Skin epidermis (tissue), 12 donors: Measurements from ENCODE around the gene PHKB.
A peak's percentile ranks its signal among the peaks of the same experiment; 100 is the strongest.
"Not testable (repeated sequence)": the region's sequence is repeated elsewhere in the genome, so short reads cannot be mapped to it uniquely, and the experiment has no call there.

Experiments used
- H3K27ac ChIP-seq, 21 experiments: fragments of 200-600 bp; sonication (generic) in 11 of 21; one replicate each; pipeline ENCODE4 v1.5.0; 2020; ENCODE audit warnings: mild to moderate bottlenecking in 3 of 21, inconsistent platforms in 2 of 21, moderate library complexity in 2 of 21
- H3K4me3 ChIP-seq, 7 experiments: fragments of 200-600 bp; sonication (generic) in 2 of 7; one replicate each; pipeline ENCODE4 v1.5.0; 2020; ENCODE audit warnings: inconsistent platforms in 2 of 7, mild to moderate bottlenecking in 2 of 7, moderate library complexity in 1 of 7

Gene PHKB

GRCh38 chr16:47468070-47468689 lies 7.0 kb downstream of the PHKB start:
- not testable (repeated sequence) for H3K27ac ChIP-seq, H3K4me3 ChIP-seq

DNA sequence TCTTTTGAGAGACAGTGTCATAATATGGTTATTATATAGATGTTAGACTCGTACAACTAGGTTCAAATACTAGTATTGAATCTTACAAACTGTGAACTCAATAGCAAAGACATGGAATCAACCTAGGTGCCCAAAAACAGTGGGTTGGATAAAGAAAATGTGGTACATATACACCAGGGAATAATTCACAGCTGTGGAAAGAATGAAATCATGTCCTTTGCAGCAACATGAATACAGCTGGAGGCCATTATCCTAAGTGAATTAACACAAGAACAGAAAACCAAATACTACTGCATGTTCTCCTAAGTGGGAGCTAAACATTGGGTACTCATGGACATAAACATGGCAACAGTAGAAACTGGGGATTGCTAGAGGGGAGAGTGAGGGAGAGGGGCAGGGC lies 8.1 kb downstream of the PHKB start:
- H3K27ac ChIP-seq, result no peak overlapping the region
- H3K4me3 ChIP-seq, result no peak overlapping the region

DNA sequence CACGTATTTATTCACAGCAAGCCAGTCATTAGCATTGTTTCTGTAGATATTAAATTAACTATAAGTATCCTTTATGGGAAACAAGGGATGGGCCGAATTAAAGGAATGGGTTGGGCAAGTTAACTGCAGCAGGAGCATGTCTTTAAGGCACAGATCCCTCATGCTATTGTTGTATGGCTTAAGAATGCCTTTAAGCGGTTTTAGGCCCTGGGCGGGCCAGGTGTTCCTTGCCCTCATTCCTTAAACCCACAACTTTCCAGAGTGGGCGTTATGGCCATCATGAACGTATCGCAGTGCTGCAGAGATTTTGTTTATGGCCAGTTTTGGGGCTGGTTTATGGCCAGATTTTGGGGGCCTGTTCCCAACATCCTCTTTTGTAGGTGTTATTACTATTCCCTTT lies 9.1 kb downstream of the PHKB start:
- H3K4me3 ChIP-seq, result no peak overlapping the region
- H3K27ac ChIP-seq, result no peak overlapping the region

GRCh38 chr16:47470810-47471209 lies 9.7 kb downstream of the PHKB start:
- Histone ChIP-seq H3K27ac (no peak overlapping the region), H3K4me3 (no peak overlapping the region)

- not testable (repeated sequence) for H3K4me3 ChIP-seq, H3K27ac ChIP-seq
Observed at GRCh38 chr16:47473004-47473403, 11.9 kb downstream of the PHKB start.

DNA sequence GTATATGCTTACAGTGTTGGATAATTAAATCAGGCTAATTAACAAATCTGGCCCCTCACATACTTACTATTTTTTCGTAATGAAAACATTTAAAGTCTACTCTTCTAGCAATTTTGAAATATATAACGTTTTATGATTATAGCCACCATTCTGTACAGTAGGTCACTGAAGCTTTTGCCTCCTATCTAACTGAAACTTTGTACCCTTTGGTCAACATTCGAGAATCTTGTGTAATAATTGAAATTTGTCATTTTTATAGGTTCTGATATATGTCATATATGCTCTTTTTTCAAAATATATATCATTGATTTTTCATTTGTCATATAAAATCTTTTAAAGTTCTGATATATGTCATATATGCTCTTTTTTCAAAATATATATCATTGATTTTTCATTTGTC lies 12.7 kb downstream of the PHKB start:
- Histone ChIP-seq H3K27ac (no peak overlapping the region), H3K4me3 (no peak overlapping the region)

GRCh38 chr16:47475786-47476185 lies 14.7 kb downstream of the PHKB start:
- Histone ChIP-seq H3K4me3 (no peak overlapping the region), H3K27ac (no peak overlapping the region)

DNA sequence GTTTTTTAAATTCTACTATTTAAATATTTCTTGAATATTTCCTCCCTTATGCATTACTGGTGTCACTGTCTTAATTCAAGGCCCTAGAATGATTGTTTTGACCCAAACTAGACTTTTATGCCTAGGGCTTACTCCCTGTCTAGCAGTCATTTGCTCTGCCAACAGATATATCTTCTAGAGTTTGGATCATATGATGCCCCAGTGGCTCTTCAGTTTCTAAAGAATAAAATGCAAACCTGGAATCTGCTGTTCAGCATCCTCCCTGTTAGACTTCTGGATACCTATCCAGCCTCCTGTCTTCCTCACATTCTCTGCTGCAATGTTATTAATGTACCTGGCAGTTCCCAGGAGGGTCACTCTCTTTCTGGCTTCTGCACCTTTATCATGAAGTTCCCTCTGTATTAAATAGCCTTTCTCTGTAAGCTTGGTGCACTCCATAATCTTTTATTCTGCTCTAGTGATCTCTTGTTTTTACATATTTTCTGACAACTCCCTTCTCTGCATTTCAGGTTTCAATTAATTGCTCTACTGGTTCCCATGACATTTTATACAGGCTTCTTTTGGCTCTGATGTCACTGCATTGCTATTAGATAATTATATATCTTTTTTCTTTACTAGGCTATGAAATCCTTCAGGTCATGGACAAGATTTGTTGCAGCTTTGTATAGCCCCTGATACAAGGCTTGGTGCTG lies 15.7 kb downstream of the PHKB start:
- Histone ChIP-seq H3K4me3 (no peak overlapping the region), H3K27ac (no peak overlapping the region)

- Histone ChIP-seq H3K27ac (no peak overlapping the region), H3K4me3 (no peak overlapping the region)
Observed at GRCh38 chr16:47477679-47478078, 16.5 kb downstream of the PHKB start.

DNA sequence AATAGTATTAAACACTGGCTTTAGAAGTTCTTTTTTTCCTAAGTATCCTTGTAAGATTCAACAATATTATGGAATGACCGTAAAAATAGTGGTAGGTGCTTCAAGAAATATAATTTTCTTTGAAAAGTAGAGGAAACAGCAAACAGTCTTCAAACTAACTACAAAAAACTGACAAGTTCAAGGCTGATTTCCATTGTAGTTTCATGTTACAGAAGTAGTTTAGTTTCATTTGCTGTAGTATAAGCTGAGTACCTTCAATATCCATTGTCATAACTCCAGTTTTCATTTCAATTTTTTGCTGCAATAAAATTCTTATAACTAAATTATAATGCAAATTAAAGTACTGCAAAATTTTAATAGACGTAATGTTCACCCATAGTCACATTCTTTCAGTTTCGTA lies 19.3 kb downstream of the PHKB start:
- Histone ChIP-seq H3K27ac (no peak overlapping the region), H3K4me3 (no peak overlapping the region)

DNA sequence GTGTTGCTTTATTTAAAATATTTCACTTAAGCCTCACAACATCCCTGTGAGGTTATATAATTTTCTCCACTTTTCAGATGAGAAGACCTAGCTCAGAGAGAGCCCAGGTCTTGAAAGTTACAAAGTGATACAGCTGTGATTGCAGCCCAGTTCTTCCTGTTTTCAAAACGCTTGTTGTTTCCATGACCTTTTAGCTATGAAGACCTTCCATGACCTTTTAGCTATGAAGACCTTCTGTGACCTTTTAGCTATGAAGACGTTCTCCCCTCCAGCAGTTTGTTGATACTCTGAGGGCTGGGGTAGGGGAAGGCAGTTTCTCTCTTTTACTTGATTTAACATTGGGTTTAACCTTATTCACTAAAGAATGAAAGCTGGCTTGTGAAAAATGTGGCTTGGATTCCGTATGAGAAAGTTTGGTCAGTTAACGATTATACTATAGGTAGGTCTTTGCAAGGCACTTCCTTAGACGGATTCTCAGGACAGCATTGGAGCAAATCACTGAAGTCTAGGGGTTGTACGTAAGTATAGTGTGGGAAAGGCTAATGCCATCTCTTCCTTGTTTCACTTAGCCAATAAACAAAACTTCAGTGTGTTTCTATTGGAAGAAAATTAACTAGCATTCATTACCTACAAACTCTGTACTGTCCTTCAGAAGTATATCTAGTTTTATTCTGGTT lies 20.7 kb downstream of the PHKB start:
- H3K4me3 ChIP-seq, result no peak overlapping the region

GRCh38 chr16:47483616-47484015 lies 22.5 kb downstream of the PHKB start:
- no peak overlapping the region for H3K4me3 ChIP-seq
- no peak overlapping the region for H3K27ac ChIP-seq

More for the DNA sequence above, 20.7 kb downstream of the PHKB start:
- H3K27ac ChIP-seq, result peak overlapping the region in 1 of 21 experiments; percentile 16

- no peak overlapping the region for H3K27ac ChIP-seq
- H3K4me3 ChIP-seq, result no peak overlapping the region
Observed at GRCh38 chr16:47486856-47487255, 25.7 kb downstream of the PHKB start.

GRCh38 chr16:47488051-47488450 lies 26.9 kb downstream of the PHKB start:
- Histone ChIP-seq H3K27ac (no peak overlapping the region), H3K4me3 (no peak overlapping the region)

DNA sequence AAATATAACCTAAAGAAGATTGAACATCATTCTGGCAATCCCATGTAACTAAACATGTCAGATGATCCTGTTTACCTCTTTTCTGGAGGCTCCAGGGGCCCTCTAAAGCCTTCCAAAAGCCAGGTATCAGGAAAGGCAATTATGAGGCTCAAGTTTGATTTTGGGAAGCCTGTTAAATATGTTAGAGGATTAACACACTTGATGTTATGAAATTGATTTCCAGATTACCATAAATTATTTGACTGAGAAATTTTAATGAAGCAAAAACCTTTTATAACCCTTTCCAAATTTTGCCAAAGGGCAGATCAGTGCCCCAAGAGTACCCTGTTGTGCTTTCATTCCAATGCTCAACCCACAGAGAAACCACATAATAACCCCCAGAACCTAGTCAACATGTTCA lies 29.3 kb downstream of the PHKB start:
- Histone ChIP-seq H3K4me3 (no peak overlapping the region), H3K27ac (no peak overlapping the region)

DNA sequence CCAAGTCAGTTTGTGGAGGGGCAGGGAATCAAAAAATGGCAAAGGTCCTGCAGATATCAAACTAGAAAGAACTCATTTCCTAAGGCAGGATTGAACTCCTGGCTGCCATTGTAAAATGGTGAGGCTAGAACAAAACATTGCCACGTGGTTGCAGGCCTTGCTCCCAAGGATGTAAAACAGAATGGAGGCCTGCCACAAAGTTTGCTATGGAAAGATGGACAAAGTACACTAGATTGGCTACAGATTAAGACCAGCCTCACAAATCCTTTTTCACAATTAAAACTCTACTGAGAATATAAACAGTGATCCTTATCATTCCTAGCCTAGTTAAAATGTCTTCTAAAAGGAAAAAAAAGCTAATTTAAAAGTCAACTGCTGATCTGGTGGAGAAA lies 30.9 kb downstream of the PHKB start:
- peak overlapping the region in 11 of 21 experiments; percentile 1 to 81 (median 50) for H3K27ac ChIP-seq
- H3K4me3 ChIP-seq, result no peak overlapping the region

GRCh38 chr16:47492428-47493377 lies 31.6 kb downstream of the PHKB start:
- H3K27ac ChIP-seq, result peak overlapping the region in 18 of 21 experiments; percentile 1 to 81 (median 48)
- H3K4me3 ChIP-seq, result no peak overlapping the region

GRCh38 chr16:47493381-47494337 lies 32.5 kb downstream of the PHKB start:
- Histone ChIP-seq H3K4me3 (no peak overlapping the region), H3K27ac (peak overlapping the region in 15 of 21 experiments; percentile 0 to 81 (median 50))
